Brain pericyte (primary cell): ENCODE measurements around the gene CYP3A5.

Source experiments
- DNase-seq: peaks from one replicate; pipeline ENCODE4 v3.0.0-alpha.2; 2012; ENCODE audit warnings: low read depth, low spot score

The CYP3A5 gene

GRCh38 chr7:99615989-99616358 is 63.8 kb downstream of the CYP3A5 start:
- DNase-seq, result no peak

GRCh38 chr7:99614495-99614894 is 65.3 kb downstream of the CYP3A5 start:
- no peak for DNase-seq

GRCh38 chr7:99607548-99607947 is 72.2 kb downstream of the CYP3A5 start:
- DNase-seq, result no peak

- DNase-seq, result no peak
Measured at GRCh38 chr7:99606531-99606930, 73.3 kb downstream of the CYP3A5 start.

- DNase-seq, result no peak
Measured at GRCh38 chr7:99605527-99605926, 74.3 kb downstream of the CYP3A5 start.

- no peak for DNase-seq
Measured at GRCh38 chr7:99601656-99602310, 78.0 kb downstream of the CYP3A5 start.

GRCh38 chr7:99599836-99600235 is 80.0 kb downstream of the CYP3A5 start:
- DNase-seq, result no peak
